Fibroblast of skin of back (primary cell): Measurements from ENCODE around the gene ZBTB46.

ENCODE experiments used
- DNase-seq: peaks from one replicate; pipeline ENCODE4 v3.0.0-alpha.2; 2013

ZBTB46 gene

GRCh38 chr20:63765902-63766301 lies 65.2 kb downstream of the ZBTB46 start:
- no peak for DNase-seq

DNA sequence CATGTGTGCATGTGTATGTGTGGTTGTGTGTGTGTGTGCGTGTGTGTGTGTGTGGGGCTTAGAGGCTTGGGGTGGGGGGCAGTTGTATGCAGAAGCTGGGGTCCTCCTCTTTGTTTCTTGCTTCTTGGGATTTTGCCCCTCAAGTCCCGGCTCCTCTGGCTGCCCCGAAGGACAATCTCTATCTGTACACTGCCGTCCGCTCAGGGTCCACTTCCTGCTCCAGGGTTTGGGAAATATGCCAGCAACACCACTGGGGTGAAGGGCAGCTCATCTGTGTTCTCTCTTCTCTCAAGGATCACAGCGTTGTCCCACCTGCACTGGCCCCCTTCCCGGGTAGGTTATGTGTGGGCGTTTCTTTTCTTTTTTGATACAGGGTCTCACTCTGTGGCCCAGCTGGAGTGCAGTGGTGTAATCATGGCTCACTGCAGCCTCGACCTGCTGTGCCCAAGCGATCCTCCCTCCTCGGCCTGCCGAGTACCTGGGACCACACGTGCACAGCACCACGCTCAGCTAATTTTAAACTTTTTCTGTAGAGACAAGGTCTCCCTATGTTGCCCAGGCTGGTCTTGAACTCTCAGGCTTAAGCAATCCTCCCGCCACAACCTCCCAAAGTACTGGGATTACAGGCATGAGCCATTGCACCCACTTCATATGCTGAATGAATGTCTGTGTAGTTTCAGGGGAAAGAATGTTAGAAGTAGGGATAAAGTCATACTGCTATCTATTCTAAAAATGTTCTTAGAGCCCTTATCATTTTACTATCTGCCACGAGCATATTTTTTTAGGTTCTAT lies 65.8 kb downstream of the ZBTB46 start:
- no peak for DNase-seq

GRCh38 chr20:63759377-63759901 lies 71.6 kb downstream of the ZBTB46 start:
- DNase-seq, result no peak

DNA sequence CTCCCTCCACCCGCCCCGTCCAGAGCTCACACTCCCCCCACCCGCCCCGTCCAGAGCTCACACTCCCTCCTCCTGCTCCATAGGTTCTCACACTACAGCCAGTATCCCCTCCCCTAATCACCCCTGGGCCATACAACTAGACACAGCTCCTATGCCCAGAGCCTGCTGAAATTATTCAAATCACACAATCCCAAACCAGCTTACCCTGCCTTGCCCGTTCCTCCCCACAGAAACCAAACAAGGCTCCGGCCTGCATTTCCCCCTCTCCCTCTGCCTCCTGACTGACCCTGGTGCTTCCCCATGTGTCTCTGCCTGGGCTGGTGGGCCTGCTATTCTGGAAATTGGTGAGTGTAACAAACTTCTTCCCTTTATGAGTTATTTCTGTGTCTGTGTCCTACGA lies 72.9 kb downstream of the ZBTB46 start:
- DNase-seq, result no peak

GRCh38 chr20:63756648-63756991 lies 74.4 kb downstream of the ZBTB46 start:
- DNase-seq, result no peak

- no peak for DNase-seq
Observed at GRCh38 chr20:63755933-63756647, 75.0 kb downstream of the ZBTB46 start.

GRCh38 chr20:63754008-63754407 lies 77.1 kb downstream of the ZBTB46 start:
- DNase-seq, result no peak

GRCh38 chr20:63753381-63753780 lies 77.7 kb downstream of the ZBTB46 start:
- DNase-seq, result no peak

- DNase-seq, result no peak
Observed at GRCh38 chr20:63752411-63753101, 78.5 kb downstream of the ZBTB46 start.

GRCh38 chr20:63751471-63752271 lies 79.4 kb downstream of the ZBTB46 start:
- DNase-seq, result no peak

DNA sequence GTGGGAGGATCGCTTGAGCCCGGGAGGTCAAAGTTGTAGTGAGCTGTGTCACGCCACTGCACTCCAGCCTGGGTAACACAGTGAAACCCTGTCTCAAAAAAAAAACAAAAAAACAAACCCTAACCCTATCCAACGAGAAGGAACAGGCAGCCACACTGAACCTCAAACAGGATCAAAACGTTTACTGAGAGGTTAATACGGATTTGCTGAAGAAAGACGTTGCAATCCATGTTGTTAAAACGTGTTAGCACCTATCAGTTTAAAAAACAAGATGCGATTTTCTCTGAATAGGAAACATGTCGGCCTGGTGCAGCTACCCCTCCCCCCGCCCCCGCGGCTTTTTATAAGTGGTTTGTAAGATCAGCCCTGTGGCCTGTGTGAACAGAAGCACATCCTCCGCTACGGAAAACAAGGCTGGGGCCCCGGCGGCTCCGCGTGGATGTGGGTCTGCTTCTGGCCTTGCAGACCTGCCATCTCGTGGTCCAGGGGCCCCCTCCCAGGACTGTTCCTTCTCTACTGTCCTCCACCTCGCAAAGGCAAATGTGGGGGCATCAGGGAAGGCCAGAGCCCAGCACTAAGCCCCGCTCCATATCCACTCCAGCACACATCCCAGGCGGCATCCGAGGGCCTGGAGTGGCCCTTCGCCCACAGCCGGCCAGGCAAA lies 80.1 kb downstream of the ZBTB46 start:
- DNase-seq, result no peak

DNA sequence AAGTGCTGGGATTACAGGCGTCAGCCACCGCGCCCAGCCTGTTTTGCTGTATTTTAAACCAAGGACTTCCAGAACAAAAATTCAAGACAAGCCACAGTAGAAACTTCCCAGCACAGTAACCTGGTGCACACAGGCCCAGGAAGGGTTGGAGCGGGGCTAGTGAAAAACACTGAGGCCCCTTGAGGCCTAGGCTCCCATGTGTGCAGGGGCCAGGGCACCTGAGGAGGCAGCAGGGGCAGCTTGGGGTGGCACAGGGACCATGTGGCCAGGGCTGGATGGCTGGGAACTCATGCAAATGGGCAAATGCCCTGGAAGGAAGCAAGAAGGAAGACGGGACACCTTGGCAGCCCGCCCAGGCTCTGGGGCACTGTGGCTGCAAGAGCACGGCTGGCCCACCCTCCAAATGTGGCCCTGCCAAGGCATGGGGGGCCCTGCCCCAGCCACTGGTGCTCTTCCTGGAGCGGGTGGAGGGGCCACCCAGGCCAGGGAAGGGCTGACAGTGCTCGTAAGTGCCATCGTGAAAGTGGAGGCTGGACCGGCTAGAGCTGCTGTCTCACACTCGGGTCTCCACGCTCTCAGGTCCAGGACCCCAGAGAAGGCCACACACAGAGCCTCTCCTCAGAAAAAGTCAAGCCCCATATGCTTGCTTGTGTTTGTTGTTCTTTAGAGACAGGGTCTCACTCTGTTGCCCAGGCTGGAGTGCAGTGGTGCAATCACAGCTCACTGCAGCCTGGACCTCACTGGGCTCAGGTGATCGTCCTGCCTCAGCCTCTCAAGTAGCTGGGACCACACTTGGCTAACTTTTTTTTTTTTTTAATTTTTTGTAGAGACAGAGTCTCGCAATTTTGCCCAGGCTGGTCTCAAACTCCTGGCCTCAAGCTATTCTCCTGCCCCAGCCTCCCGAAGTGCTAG lies 81.2 kb downstream of the ZBTB46 start:
- no peak for DNase-seq

DNA sequence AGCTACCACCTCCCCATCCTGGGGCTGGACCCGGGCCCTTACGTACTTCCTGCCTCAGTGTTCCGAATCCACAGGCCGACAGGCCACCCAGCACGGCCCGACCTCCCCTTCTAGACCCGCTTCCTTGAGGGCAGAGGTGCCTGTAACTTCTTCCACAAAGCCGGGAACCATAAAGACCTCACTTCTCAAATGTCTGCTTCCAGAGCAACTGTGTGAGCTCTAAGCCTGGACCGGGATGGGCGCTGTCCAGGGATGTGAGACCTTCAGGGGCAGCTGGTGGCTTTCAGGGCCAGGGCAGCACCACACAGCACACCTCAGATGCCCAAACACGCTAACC lies 82.2 kb downstream of the ZBTB46 start:
- no peak for DNase-seq

GRCh38 chr20:63748070-63748933 lies 82.8 kb downstream of the ZBTB46 start:
- DNase-seq, result no peak

- DNase-seq, result no peak
Observed at GRCh38 chr20:63747622-63748069, 83.4 kb downstream of the ZBTB46 start.

GRCh38 chr20:63746751-63747315 lies 84.2 kb downstream of the ZBTB46 start:
- no peak for DNase-seq

- DNase-seq, result no peak
Observed at GRCh38 chr20:63745961-63746731, 84.9 kb downstream of the ZBTB46 start.

- no peak for DNase-seq
Observed at GRCh38 chr20:63745424-63745805, 85.6 kb downstream of the ZBTB46 start.
